WTC11 (cell line): ENCODE data around the gene ARIH2. TPM values are rescaled to one million over a fixed set of nuclear protein-coding genes. Genes with fewer than 3 reads are reported as not detected.

ENCODE experiments used
- ATAC-seq: fragments of 200-7000 bp; cut with Tn5 transposase; 2 replicates; pipeline ENCODE4 v1.10.0; 2021; ENCODE audit warnings: mild to moderate bottlenecking, moderate library complexity
- CTCF ChIA-PET: fragments of 300-600 bp; sonication (Branson Sonifier 250); formaldehyde crosslinking; loops from one replicate; lab custom pipeline; 2021; ENCODE audit warnings: antibody characterized with exemption; lab: Charles Lee
- POLR2A ChIA-PET: fragments of 350-600 bp; sonication (Branson Sonifier 250); formaldehyde crosslinking; loops from one replicate; lab custom pipeline; 2021; ENCODE audit warnings: antibody characterized with exemption; lab: Charles Lee
- DNase-seq: peaks from one replicate; pipeline ENCODE4 v3.0.0; 2021; ENCODE audit warnings: low spot score
- H3K27ac Mint-ChIP-seq: 2 replicates; pipeline ENCODE4 v1.8.0; 2021; ENCODE audit warnings: mixed read lengths
- H3K27me3 Mint-ChIP-seq: 2 replicates; pipeline ENCODE4 v1.8.0; 2021; ENCODE audit warnings: low read depth, mild to moderate bottlenecking, moderate library complexity, mixed read lengths
- H3K36me3 Mint-ChIP-seq: 2 replicates; pipeline ENCODE4 v1.8.0; 2021; ENCODE audit warnings: mixed read lengths
- H3K4me1 Mint-ChIP-seq: 2 replicates; pipeline ENCODE4 v1.8.0; 2022; ENCODE audit warnings: mixed read lengths
- H3K4me3 Mint-ChIP-seq: 2 replicates; pipeline ENCODE4 v1.8.0; 2021; ENCODE audit warnings: mild to moderate bottlenecking, moderate library complexity, mixed read lengths
- H3K9me3 Mint-ChIP-seq: 2 replicates; pipeline ENCODE4 v1.8.0; 2021; ENCODE audit warnings: mixed read lengths
- FOXJ3 ChIP-seq: sonication (generic); formaldehyde crosslinking; IDR thresholded peaks from 2 replicates; pipeline ENCODE4 v1.9.0; 2021; ENCODE audit warnings: missing genetic modification reagents, mild to moderate bottlenecking, borderline replicate concordance
- IRF2 ChIP-seq: sonication (generic); formaldehyde crosslinking; IDR thresholded peaks from 2 replicates; pipeline ENCODE4 v1.8.0; 2022; ENCODE audit warnings: low read depth, missing genetic modification reagents, borderline replicate concordance
- NFE2L1 ChIP-seq: sonication (generic); formaldehyde crosslinking; IDR thresholded peaks from 2 replicates; pipeline ENCODE4 v1.8.1; 2023; ENCODE audit warnings: missing genetic modification reagents
- NR3C1 ChIP-seq: sonication (generic); formaldehyde crosslinking; conservative IDR thresholded peaks from 2 replicates; pipeline ENCODE4 v1.8.1; 2023; ENCODE audit warnings: low read depth, mild to moderate bottlenecking, missing genetic modification reagents
- SOX15 ChIP-seq: fragments of 250-450 bp; sonication (Bioruptor Pico); IDR thresholded peaks from 2 replicates; pipeline ENCODE4 v1.9.0; 2021; ENCODE audit warnings: mild to moderate bottlenecking
- USF1 ChIP-seq: sonication (generic); formaldehyde crosslinking; IDR thresholded peaks from 2 replicates; pipeline ENCODE4 v1.8.0; 2022; ENCODE audit warnings: mild to moderate bottlenecking, missing genetic modification reagents
- total RNA-seq: library from RNA; stranded (reverse); gene quantifications from 3 replicates; pipeline ENCODE4 v1.2.3, GENCODE V29; 2021
- TF ChIP-seq, protein P1 (sequence below): sonication (generic); formaldehyde crosslinking; IDR thresholded peaks from 2 replicates; pipeline ENCODE4 v1.8.1; 2023; ENCODE audit warnings: mild to moderate bottlenecking, missing genetic modification reagents, moderate library complexity
- TF ChIP-seq, protein P2 (sequence below): sonication (generic); formaldehyde crosslinking; IDR thresholded peaks from 2 replicates; pipeline ENCODE4 v1.8.0; 2023; ENCODE audit warnings: missing genetic modification reagents, mild to moderate bottlenecking, borderline replicate concordance
- TF ChIP-seq, protein P3 (sequence below): fragments of 250-450 bp; sonication (Bioruptor Pico); IDR thresholded peaks from 2 replicates; pipeline ENCODE4 v1.9.0; 2021; ENCODE audit warnings: mild to moderate bottlenecking
- TF ChIP-seq, protein P4 (sequence below): sonication (generic); formaldehyde crosslinking; IDR thresholded peaks from 2 replicates; pipeline ENCODE4 v1.8.0; 2023; ENCODE audit warnings: mild to moderate bottlenecking, missing genetic modification reagents

ARIH2 gene
- total RNA-seq, 1 experiment from 2014 or later: 134 TPM

DNA sequence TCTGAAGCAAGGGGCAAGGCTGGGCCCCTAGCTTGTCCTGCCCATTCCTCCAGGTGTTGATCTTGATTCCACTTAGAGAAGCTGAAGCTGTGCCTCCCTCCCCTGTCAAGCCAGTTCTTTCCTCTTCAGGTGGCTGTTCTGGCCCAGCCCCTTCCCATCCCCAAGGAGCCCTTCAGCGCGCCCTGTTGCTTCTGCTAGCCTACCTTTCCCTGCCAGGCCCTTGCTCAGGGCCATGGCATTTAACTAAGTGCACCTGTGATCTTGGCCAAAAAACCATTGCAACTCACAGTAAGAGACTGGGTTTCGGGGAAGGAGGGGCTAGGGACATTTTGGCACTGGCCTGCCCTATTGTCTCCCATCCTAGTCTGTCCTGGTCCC, 86.7 kb downstream of the ARIH2 start:
- peaks cover 11% of the 10 kb centered on the region; the same call in 1 of the 2 replicates for H3K36me3 Mint-ChIP-seq
- no peak overlapping the region for H3K4me3 Mint-ChIP-seq
- ChIA-PET CTCF (interaction anchor here (4.1 to 9.3 kb wide), 2 partner anchors 17 kb away, joined by 107 to 124 read pairs; partner anchors contain the start of genes NDUFAF3 and P4HTM), POLR2A (interaction anchor here (4.6 kb wide), 1 partner anchor 17 kb away, joined by 81 read pairs; the partner anchor contains the start of gene NDUFAF3)
- no peaks in the 10 kb centered on the region for H3K27me3 Mint-ChIP-seq
- peaks cover 18% of the 10 kb centered on the region for H3K4me1 Mint-ChIP-seq
- no peaks in the 10 kb centered on the region for H3K9me3 Mint-ChIP-seq
- DNase-seq: no peak
- ATAC-seq: no peak
- H3K27ac Mint-ChIP-seq: no peak overlapping the region
- no peak for TF ChIP-seq NFE2L1 (CRISPR knock-in tag)
- TF ChIP-seq, protein P1, sequence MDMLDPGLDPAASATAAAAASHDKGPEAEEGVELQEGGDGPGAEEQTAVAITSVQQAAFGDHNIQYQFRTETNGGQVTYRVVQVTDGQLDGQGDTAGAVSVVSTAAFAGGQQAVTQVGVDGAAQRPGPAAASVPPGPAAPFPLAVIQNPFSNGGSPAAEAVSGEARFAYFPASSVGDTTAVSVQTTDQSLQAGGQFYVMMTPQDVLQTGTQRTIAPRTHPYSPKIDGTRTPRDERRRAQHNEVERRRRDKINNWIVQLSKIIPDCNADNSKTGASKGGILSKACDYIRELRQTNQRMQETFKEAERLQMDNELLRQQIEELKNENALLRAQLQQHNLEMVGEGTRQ: no peak

DNA sequence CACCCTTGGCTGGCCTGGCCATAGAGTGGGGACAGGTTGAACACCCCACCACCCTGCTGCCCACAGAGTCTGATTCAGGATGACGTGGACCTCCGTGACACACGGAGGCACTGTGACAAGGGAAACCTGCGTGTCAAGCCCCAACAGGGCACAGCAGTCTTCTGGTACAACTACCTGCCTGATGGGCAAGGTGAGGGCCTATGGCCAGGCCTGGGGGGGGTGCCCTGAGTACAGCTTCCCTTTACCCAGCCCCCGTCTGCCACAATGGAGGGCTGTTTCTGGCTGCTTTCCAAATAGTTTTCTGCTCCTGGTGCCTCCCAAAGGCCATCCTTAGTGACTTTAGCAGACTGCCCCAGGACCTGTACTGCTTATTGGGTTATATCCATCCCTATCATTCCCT, 87.4 kb downstream of the ARIH2 start:
- Mint-ChIP-seq H3K4me3 (peak overlapping the region; percentile 99), H3K9me3 (no peaks in the 10 kb centered on the region), H3K27me3 (no peaks in the 10 kb centered on the region), H3K4me1 (peaks cover 15% of the 10 kb centered on the region), H3K36me3 (peaks cover 11% of the 10 kb centered on the region; the same call in 1 of the 2 replicates), H3K27ac (no peak overlapping the region)
- DNase-seq (no peak), ATAC-seq (no peak)
- POLR2A ChIA-PET: interaction anchor here (1.4 to 4.6 kb wide), 6 partner anchors 12 to 343 kb away, joined by 5 to 81 read pairs (median 30); partner anchors contain the start of genes CELSR3, DALRD3, IMPDH2 and NDUFAF3
- CTCF ChIA-PET: interaction anchor here (1.4 to 9.3 kb wide), 4 partner anchors 12 to 570 kb away, joined by 4 to 124 read pairs (median 64); partner anchors contain the start of genes DALRD3, NDUFAF3 and P4HTM
- TF ChIP-seq SOX15 (CRISPR knock-in tag): no peak

DNA sequence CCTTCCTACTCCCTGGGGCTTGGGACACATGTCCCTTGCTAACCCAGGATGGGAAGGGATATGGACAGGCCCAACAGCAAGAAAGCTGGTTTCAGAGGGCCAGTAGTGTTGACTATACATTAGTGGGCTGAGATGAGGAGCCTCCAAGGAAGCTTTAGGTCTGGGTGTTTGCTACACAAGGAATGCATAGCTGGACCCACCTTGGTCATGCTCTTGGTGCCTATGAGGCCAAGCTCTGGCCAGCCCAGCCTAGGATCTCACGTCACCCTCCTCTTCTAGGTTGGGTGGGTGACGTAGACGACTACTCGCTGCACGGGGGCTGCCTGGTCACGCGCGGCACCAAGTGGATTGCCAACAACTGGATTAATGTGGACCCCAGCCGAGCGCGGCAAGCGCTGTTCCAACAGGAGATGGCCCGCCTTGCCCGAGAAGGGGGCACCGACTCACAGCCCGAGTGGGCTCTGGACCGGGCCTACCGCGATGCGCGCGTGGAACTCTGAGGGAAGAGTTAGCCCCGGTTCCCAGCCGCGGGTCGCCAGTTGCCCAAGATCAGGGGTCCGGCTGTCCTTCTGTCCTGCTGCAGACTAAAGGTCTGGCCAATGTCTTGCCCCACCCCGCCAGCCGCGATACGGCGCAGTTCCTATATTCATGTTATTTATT, 87.9 kb downstream of the ARIH2 start:
- TF ChIP-seq, protein P2, sequence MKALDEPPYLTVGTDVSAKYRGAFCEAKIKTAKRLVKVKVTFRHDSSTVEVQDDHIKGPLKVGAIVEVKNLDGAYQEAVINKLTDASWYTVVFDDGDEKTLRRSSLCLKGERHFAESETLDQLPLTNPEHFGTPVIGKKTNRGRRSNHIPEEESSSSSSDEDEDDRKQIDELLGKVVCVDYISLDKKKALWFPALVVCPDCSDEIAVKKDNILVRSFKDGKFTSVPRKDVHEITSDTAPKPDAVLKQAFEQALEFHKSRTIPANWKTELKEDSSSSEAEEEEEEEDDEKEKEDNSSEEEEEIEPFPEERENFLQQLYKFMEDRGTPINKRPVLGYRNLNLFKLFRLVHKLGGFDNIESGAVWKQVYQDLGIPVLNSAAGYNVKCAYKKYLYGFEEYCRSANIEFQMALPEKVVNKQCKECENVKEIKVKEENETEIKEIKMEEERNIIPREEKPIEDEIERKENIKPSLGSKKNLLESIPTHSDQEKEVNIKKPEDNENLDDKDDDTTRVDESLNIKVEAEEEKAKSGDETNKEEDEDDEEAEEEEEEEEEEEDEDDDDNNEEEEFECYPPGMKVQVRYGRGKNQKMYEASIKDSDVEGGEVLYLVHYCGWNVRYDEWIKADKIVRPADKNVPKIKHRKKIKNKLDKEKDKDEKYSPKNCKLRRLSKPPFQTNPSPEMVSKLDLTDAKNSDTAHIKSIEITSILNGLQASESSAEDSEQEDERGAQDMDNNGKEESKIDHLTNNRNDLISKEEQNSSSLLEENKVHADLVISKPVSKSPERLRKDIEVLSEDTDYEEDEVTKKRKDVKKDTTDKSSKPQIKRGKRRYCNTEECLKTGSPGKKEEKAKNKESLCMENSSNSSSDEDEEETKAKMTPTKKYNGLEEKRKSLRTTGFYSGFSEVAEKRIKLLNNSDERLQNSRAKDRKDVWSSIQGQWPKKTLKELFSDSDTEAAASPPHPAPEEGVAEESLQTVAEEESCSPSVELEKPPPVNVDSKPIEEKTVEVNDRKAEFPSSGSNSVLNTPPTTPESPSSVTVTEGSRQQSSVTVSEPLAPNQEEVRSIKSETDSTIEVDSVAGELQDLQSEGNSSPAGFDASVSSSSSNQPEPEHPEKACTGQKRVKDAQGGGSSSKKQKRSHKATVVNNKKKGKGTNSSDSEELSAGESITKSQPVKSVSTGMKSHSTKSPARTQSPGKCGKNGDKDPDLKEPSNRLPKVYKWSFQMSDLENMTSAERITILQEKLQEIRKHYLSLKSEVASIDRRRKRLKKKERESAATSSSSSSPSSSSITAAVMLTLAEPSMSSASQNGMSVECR: peak; percentile 7; the same call in 1 of the 2 replicates
- TF ChIP-seq USF1 (CRISPR knock-in tag): no peak
- TF ChIP-seq IRF2: 0 out of 2 replicates have a peak, but pooled peaks have one; percentile 9
- TF ChIP-seq, protein P3, sequence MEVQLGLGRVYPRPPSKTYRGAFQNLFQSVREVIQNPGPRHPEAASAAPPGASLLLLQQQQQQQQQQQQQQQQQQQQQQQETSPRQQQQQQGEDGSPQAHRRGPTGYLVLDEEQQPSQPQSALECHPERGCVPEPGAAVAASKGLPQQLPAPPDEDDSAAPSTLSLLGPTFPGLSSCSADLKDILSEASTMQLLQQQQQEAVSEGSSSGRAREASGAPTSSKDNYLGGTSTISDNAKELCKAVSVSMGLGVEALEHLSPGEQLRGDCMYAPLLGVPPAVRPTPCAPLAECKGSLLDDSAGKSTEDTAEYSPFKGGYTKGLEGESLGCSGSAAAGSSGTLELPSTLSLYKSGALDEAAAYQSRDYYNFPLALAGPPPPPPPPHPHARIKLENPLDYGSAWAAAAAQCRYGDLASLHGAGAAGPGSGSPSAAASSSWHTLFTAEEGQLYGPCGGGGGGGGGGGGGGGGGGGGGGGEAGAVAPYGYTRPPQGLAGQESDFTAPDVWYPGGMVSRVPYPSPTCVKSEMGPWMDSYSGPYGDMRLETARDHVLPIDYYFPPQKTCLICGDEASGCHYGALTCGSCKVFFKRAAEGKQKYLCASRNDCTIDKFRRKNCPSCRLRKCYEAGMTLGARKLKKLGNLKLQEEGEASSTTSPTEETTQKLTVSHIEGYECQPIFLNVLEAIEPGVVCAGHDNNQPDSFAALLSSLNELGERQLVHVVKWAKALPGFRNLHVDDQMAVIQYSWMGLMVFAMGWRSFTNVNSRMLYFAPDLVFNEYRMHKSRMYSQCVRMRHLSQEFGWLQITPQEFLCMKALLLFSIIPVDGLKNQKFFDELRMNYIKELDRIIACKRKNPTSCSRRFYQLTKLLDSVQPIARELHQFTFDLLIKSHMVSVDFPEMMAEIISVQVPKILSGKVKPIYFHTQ (CRISPR knock-in tag): peak; percentile 12; the same call in 1 of the 2 replicates
- TF ChIP-seq FOXJ3: no peak
- no peak for TF ChIP-seq NR3C1 (CRISPR knock-in tag)
- TF ChIP-seq, protein P4, sequence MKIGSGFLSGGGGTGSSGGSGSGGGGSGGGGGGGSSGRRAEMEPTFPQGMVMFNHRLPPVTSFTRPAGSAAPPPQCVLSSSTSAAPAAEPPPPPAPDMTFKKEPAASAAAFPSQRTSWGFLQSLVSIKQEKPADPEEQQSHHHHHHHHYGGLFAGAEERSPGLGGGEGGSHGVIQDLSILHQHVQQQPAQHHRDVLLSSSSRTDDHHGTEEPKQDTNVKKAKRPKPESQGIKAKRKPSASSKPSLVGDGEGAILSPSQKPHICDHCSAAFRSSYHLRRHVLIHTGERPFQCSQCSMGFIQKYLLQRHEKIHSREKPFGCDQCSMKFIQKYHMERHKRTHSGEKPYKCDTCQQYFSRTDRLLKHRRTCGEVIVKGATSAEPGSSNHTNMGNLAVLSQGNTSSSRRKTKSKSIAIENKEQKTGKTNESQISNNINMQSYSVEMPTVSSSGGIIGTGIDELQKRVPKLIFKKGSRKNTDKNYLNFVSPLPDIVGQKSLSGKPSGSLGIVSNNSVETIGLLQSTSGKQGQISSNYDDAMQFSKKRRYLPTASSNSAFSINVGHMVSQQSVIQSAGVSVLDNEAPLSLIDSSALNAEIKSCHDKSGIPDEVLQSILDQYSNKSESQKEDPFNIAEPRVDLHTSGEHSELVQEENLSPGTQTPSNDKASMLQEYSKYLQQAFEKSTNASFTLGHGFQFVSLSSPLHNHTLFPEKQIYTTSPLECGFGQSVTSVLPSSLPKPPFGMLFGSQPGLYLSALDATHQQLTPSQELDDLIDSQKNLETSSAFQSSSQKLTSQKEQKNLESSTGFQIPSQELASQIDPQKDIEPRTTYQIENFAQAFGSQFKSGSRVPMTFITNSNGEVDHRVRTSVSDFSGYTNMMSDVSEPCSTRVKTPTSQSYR (CRISPR knock-in tag): no peak
- Mint-ChIP-seq H3K27me3 (no peaks in the 10 kb centered on the region), H3K27ac (peak overlapping the region; percentile 41; the same call in 1 of the 2 replicates), H3K4me3 (peak overlapping the region; percentile 99), H3K36me3 (peaks cover 13% of the 10 kb centered on the region), H3K4me1 (peaks cover 15% of the 10 kb centered on the region), H3K9me3 (no peaks in the 10 kb centered on the region)
- no peak for ATAC-seq
- ChIA-PET POLR2A (interaction anchor here (0.6 to 4.6 kb wide), 19 partner anchors 9 to 1284 kb away, joined by 3 to 81 read pairs (median 5); partner anchors contain the start of genes CELSR3, DAG1, DALRD3 and IMPDH2), CTCF (interaction anchor here (0.6 to 9.3 kb wide), 18 partner anchors 9 to 797 kb away, joined by 3 to 124 read pairs (median 4); partner anchors contain the start of genes ARIH2, BSN, CELSR3 and DALRD3)
- DNase-seq: no peak
